Measurements from ENCODE around the gene PEX11G.
A peak's percentile ranks its signal among the peaks of the same experiment; 100 is the strongest.

Gene PEX11G

GRCh38 chr19:7494416-7495098 is 5.7 kb upstream of the PEX11G start:
- peak; percentile 97 for DNase-seq (ENCODE audit: low spot score)

DNA sequence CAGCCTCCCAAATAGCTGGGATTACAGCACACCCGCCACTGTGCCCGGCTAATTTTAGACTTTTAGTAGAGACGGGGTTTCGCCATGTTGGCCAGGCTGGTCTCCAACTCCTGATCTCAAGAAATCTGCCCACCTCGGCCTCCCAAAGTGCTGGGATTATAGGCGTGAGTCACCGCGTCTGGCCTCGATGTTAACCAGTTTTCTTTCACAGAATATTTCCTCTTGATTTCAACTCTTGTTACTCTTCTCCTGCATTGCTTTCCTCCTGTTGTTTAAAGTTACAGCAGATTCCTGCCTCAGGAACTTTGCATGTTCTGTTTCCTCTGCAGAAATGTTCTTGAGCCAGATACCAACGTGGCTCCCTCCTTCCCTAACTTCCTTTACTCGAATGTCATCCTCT is 3.7 kb upstream of the PEX11G start:
- no peak for DNase-seq (ENCODE audit: low spot score)

GRCh38 chr19:7492142-7492541 is 3.3 kb upstream of the PEX11G start:
- no peak for DNase-seq (ENCODE audit: low spot score)

DNA sequence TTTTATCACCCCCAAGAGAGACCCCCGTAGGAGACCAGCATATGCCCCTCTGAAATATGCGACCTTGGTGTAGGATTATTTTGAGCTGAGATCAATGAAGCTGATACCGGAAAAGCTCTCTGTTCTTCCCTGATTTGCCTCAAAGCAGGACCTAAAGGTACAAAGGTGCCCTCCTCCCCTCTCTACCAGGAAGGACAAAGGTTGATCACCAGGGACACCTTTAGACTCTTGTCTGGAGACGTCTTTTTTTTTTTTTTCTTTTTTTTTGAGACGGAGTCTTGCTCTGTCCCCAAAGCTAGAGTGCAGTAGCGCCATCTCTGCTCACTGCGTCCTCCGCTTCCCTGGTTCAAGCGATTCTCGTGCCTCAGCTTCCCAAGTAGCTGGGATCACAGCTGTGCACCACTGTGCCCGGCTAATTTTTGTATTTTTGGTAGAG is 792 bp upstream of the PEX11G start:
- no peak for DNase-seq (ENCODE audit: low spot score)

- no peak for DNase-seq (ENCODE audit: low spot score)
Measured at GRCh38 chr19:7486923-7487322, 1.9 kb downstream of the PEX11G start.

- no peak for DNase-seq (ENCODE audit: low spot score)
Measured at GRCh38 chr19:7483720-7484201, 5.1 kb downstream of the PEX11G start.

- no peak for DNase-seq (ENCODE audit: low spot score)
Measured at GRCh38 chr19:7482584-7483439, 6.0 kb downstream of the PEX11G start.

DNA sequence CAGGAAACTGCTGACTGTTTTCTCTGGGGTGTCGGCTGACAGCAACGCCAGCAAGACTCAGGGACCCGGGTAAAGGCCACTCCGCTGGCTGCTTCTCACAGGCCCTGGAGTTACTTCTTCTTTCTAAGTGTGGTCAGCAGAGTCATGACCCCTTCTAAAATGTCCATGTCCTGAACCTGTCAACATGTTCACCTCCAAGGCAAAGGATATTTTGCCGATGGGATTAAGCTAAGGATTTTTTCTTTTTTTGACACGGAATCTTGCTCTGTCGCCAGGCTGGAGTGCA is 7.9 kb downstream of the PEX11G start:
- no peak for DNase-seq (ENCODE audit: low spot score)

GRCh38 chr19:7480222-7480969 is 8.4 kb downstream of the PEX11G start:
- DNase-seq (ENCODE audit: low spot score) = no peak

- no peak for DNase-seq (ENCODE audit: low spot score)
Measured at GRCh38 chr19:7478843-7479227, 10.0 kb downstream of the PEX11G start.

- no peak for DNase-seq (ENCODE audit: low spot score)
Measured at GRCh38 chr19:7478173-7478842, 10.5 kb downstream of the PEX11G start.

- DNase-seq (ENCODE audit: low spot score) = no peak
Measured at GRCh38 chr19:7477758-7478157, 11.1 kb downstream of the PEX11G start.

GRCh38 chr19:7476777-7477494 is 11.9 kb downstream of the PEX11G start:
- DNase-seq (ENCODE audit: low spot score) = no peak

DNA sequence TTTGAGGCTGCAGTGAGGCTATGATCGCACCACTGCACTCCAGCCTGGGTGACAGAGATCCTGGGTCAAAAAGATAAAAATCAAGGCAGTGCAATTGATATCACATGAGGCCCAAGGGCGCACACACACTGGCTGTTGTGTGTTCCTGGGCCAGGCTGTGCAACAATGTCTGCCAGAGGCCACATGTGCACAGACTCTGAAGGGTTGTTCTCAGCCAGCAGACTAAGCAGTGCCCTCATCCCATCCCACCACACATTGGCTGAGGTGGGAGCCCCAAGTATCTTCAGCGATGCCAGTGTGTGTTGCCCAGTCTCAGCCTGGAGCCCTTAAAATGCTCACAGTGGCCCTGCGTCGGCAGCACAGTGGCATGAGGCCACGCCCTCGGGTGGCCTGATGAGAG is 12.6 kb downstream of the PEX11G start:
- no peak for DNase-seq (ENCODE audit: low spot score)

DNA sequence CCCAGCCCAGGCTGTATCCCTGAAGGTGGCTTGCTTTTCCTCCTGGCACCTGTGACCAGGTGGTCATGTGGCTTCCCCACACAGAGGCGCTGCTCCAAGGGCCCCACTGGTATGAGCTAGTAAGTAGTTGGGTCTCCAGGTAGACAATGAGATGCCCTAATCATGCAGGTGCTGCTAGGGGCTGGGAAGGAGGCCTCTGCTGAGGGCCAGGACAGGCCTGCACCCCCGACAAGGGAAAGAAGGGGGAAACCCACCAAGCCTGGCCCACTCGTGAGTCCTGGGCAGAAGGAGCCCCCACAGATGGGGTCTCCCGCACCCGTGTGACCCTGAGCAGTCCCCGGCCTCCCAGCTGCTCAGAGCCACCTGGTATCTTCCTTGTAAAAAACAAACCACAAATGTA is 13.2 kb downstream of the PEX11G start:
- DNase-seq (ENCODE audit: low spot score) = no peak

GRCh38 chr19:7471696-7472615 is 16.9 kb downstream of the PEX11G start:
- no peak for DNase-seq (ENCODE audit: low spot score)

DNA sequence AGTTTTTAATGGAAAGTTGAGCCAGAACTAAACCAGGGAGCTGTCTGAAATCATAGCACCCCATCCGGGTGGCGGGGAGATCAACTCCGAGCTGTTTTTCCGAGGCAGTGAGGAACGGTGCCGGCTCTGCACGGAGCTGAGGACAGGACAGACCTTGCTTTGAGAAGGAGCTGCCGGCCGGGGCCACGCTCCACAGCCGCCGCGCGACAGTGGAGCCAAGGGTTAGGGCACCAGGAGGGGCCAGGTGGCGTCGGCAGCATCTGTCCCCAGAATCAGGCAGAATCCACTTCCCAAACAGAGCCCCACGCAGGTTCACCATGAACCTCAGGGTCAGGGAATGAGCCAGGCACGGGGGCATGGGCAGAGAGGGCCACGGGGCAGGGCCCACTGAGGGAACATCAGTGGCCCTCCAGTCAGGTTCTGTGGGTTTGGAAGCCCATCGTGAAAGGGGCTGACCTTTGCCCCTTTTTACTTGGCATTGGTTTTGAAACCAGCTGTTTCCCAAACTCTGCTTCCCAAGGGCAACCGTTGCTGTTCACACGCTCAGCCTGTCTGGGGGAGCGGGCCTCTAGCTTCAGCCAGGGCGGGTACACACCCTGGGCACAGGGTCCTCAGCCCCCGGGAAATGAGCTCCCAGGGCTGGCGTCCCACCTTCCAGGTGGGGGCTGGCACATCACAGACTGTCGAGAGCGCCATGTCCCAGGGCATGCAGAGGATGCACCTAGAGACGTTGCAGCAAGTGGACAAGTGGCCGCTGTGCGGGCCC is 18.1 kb downstream of the PEX11G start:
- DNase-seq (ENCODE audit: low spot score) = no peak

GRCh38 chr19:7469669-7470285 is 19.1 kb downstream of the PEX11G start:
- DNase-seq (ENCODE audit: low spot score) = no peak

DNA sequence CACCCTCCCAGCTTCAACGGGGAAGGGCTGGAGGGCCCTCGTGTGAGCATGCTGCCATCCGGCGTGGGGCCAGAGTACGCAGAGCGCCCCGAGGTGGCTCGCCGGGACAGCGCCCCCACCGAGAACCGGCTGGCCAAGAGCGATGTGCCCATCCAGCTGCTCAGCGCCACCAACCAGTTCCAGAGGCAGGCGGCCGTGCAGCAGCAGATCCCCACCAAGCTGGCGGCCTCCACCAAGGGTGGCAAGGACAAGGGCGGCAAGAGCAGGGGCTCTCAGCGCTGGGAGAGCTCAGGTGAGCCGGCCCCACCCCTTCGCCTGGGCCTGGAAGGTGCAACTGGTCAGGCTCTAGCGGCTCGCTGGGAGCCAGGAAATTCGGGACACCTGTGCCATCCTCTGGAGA is 20.0 kb downstream of the PEX11G start:
- no peak for DNase-seq (ENCODE audit: low spot score)
